Left colon (tissue), 2 donors: ENCODE measurements around the gene UQCRQ. TPM values are rescaled to one million over a fixed set of nuclear protein-coding genes. Genes with fewer than 3 reads are reported as not detected.
"Not testable (repeated sequence)": the region's sequence is repeated elsewhere in the genome, so short reads cannot be mapped to it uniquely, and the experiment has no call there.

Experiments
- ATAC-seq: fragments of 200-7000 bp; cut with Tn5 transposase; one replicate; pipeline ENCODE4 v1.9.1; 2020; ENCODE audit warnings: mild to moderate bottlenecking, moderate library complexity
- DNase-seq, 2 donors: peaks; one replicate each; pipeline ENCODE4 v3.0.0-alpha.2; 2020
- intact Hi-C, 2 donors: fragments of 100-400 bp; cut with DNase I in 1 of 2; cut with micrococcal nuclease in 1 of 2; formaldehyde crosslinking; loops; one replicate each; pipeline versions ENCODE4 v1.11.2 to v1.14.0; 2022; cut with DNase I, micrococcal nuclease
- total RNA-seq, 2 donors: library from RNA; stranded (reverse); fragmentation: NEBNext Ultra II Directional; extraction: Animal tissue kit (Norgen Biotek cat#: 25700); gene quantifications; one replicate each; pipeline ENCODE4 v1.2.1, GENCODE V29; 2021
- donor health status: DM: no; HTN: no; CAD: no.
- donor health status: DM: yes; HTN: yes; CAD: no.

UQCRQ gene
- total RNA-seq, 2 donors from 2014 or later, result 769 to 906 TPM

GRCh38 chr5:132854992-132855391 lies 11.4 kb upstream of the UQCRQ start:
- DNase-seq, intact Hi-C loops, ATAC-seq: not testable (repeated sequence)

- intact Hi-C loops, result no loop called here
- DNase-seq, result no peak
Observed at GRCh38 chr5:132856011-132856410, 10.4 kb upstream of the UQCRQ start.

GRCh38 chr5:132859889-132860437 lies 6.5 kb upstream of the UQCRQ start:
- DNase-seq (no peak), ATAC-seq (no peak)
- intact Hi-C loops, result no loop called here

More at GRCh38 chr5:132856011-132856410, 10.4 kb upstream of the UQCRQ start:
- no peak for ATAC-seq

- no peak for DNase-seq
- ATAC-seq, result no peak
Observed at GRCh38 chr5:132860742-132861141, 5.7 kb upstream of the UQCRQ start.

GRCh38 chr5:132865668-132866341 lies 637 bp upstream of the UQCRQ start:
- intact Hi-C loops, result no loop called here
- no peak for ATAC-seq
- DNase-seq, result no peak

More at GRCh38 chr5:132860742-132861141, 5.7 kb upstream of the UQCRQ start:
- intact Hi-C loops, result no loop called here

- intact Hi-C loops, result no loop called here
- peak; percentile 34 for ATAC-seq
- no peak for DNase-seq
Observed at GRCh38 chr5:132867046-132867451, 607 bp downstream of the UQCRQ start.

GRCh38 chr5:132868754-132869153 lies 2.3 kb downstream of the UQCRQ start:
- intact Hi-C loops, result no loop called here
- no peak for DNase-seq
- ATAC-seq, result no peak

- DNase-seq (no peak), ATAC-seq (no peak)
- intact Hi-C loops, result no loop called here
Observed at GRCh38 chr5:132870801-132871200, 4.4 kb downstream of the UQCRQ start.

GRCh38 chr5:132871459-132872284 lies 5.2 kb downstream of the UQCRQ start:
- DNase-seq (no peak), ATAC-seq (no peak)
- intact Hi-C loops, result no loop called here

GRCh38 chr5:132872788-132873118 lies 6.3 kb downstream of the UQCRQ start:
- no peak for ATAC-seq
- no peak for DNase-seq
- intact Hi-C loops, result no loop called here

- DNase-seq (no peak), ATAC-seq (peak; percentile 73)
- intact Hi-C loops, result no loop called here
Observed at GRCh38 chr5:132873119-132873929, 6.9 kb downstream of the UQCRQ start, which contains the start of gene LEAP2. LEAP2 (plus strand) TSS chr5:132873668; CDS start chr5:132873695, 27 bp downstream.

GRCh38 chr5:132873930-132874271 lies 7.5 kb downstream of the UQCRQ start:
- no peak for DNase-seq
- no peak for ATAC-seq
- intact Hi-C loops, result no loop called here

- DNase-seq (no peak), ATAC-seq (no peak)
- intact Hi-C loops, result no loop called here
Observed at GRCh38 chr5:132876020-132876759, 9.7 kb downstream of the UQCRQ start.

- no peak for ATAC-seq
- no peak for DNase-seq
- intact Hi-C loops, result no loop called here
Observed at GRCh38 chr5:132877466-132877865, 11.0 kb downstream of the UQCRQ start.

- peak; percentile 85 for ATAC-seq
- DNase-seq, result peak; percentile 61 to 78
- intact Hi-C loops, result no loop called here
Observed at GRCh38 chr5:132877938-132878337, 11.5 kb downstream of the UQCRQ start.

GRCh38 chr5:132883261-132883834 lies 16.9 kb downstream of the UQCRQ start:
- peak; percentile 36 to 57 for DNase-seq
- ATAC-seq, result peak; percentile 87
- intact Hi-C loops, result loop anchor here in 1 of 2 donors (10.0 kb wide), 1 partner anchor 59 kb away; no protein-coding TSS in a partner anchor

- no peak for ATAC-seq
- no peak for DNase-seq
- intact Hi-C loops, result loop anchor here in 1 of 2 donors (10.0 kb wide), 1 partner anchor 60 kb away; no protein-coding TSS in a partner anchor
Observed at GRCh38 chr5:132884548-132884947, 18.1 kb downstream of the UQCRQ start.
